WERI-Rb-1 (cell line): ENCODE measurements around the gene ADAMTS12.

Source experiments
- DNase-seq: peaks from one replicate; pipeline ENCODE4 v3.0.0-alpha.2; 2020
- H3K27ac ChIP-seq: fragments of 250-450 bp; sonication (Bioruptor Pico); 2 replicates; pipeline ENCODE4 v1.5.1; 2020; ENCODE audit warnings: mild to moderate bottlenecking, moderate library complexity
- H3K27me3 ChIP-seq: fragments of 250-450 bp; sonication (Bioruptor Pico); 2 replicates; pipeline ENCODE4 v1.5.1; 2021; ENCODE audit warnings: mild to moderate bottlenecking, low read depth, moderate library complexity; ENCODE audit not compliant: insufficient read depth, severe bottlenecking
- H3K36me3 ChIP-seq: fragments of 250-450 bp; sonication (Bioruptor Pico); 2 replicates; pipeline ENCODE4 v1.5.1; 2020; ENCODE audit warnings: mild to moderate bottlenecking, moderate library complexity
- H3K4me3 ChIP-seq: 2 replicates; pipeline ENCODE4 v1.5.1; 2011; ENCODE audit warnings: low read depth, mild to moderate bottlenecking, control low read depth, low read length
- H3K9me3 ChIP-seq: fragments of 250-450 bp; sonication (Bioruptor Pico); 2 replicates; pipeline ENCODE4 v1.5.1; 2021; ENCODE audit warnings: mild to moderate bottlenecking, moderate library complexity; ENCODE audit not compliant: severe bottlenecking
- TF ChIP-seq, protein P1 (sequence below): IDR thresholded peaks from 2 replicates; pipeline ENCODE4 v1.5.1; 2011; ENCODE audit warnings: low read depth, mild to moderate bottlenecking, control low read depth, inconsistent platforms, low read length

The ADAMTS12 gene

DNA sequence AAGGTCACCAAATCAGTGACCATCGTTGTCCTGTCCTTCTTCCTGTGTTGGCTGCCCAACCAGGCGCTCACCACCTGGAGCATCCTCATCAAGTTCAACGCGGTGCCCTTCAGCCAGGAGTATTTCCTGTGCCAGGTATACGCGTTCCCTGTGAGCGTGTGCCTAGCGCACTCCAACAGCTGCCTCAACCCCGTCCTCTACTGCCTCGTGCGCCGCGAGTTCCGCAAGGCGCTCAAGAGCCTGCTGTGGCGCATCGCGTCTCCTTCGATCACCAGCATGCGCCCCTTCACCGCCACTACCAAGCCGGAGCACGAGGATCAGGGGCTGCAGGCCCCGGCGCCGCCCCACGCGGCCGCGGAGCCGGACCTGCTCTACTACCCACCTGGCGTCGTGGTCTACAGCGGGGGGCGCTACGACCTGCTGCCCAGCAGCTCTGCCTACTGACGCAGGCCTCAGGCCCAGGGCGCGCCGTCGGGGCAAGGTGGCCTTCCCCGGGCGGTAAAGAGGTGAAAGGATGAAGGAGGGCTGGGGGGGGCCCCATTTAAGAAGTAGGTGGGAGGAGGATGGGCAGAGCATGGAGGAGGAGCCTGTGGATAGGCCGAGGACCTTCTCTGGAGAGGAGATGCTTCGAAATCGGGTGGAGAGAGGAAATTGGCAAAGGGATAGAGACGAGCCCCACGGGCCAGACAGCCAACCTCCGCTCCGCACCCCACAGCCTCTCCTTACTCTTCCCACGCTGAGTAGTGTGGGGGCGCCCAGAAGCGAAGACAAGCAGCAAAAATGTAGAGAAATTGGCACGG, 46.1 kb upstream of the ADAMTS12 start:
- no peak for DNase-seq
- Histone ChIP-seq H3K9me3 (peaks cover 14% of the 10 kb centered on the region), H3K27ac (no peak overlapping the region), H3K4me3 (no peak overlapping the region), H3K36me3 (no peaks in the 10 kb centered on the region), H3K27me3 (peaks cover 97% of the 10 kb centered on the region)
- TF ChIP-seq, protein P1, sequence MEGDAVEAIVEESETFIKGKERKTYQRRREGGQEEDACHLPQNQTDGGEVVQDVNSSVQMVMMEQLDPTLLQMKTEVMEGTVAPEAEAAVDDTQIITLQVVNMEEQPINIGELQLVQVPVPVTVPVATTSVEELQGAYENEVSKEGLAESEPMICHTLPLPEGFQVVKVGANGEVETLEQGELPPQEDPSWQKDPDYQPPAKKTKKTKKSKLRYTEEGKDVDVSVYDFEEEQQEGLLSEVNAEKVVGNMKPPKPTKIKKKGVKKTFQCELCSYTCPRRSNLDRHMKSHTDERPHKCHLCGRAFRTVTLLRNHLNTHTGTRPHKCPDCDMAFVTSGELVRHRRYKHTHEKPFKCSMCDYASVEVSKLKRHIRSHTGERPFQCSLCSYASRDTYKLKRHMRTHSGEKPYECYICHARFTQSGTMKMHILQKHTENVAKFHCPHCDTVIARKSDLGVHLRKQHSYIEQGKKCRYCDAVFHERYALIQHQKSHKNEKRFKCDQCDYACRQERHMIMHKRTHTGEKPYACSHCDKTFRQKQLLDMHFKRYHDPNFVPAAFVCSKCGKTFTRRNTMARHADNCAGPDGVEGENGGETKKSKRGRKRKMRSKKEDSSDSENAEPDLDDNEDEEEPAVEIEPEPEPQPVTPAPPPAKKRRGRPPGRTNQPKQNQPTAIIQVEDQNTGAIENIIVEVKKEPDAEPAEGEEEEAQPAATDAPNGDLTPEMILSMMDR = no peak

DNA sequence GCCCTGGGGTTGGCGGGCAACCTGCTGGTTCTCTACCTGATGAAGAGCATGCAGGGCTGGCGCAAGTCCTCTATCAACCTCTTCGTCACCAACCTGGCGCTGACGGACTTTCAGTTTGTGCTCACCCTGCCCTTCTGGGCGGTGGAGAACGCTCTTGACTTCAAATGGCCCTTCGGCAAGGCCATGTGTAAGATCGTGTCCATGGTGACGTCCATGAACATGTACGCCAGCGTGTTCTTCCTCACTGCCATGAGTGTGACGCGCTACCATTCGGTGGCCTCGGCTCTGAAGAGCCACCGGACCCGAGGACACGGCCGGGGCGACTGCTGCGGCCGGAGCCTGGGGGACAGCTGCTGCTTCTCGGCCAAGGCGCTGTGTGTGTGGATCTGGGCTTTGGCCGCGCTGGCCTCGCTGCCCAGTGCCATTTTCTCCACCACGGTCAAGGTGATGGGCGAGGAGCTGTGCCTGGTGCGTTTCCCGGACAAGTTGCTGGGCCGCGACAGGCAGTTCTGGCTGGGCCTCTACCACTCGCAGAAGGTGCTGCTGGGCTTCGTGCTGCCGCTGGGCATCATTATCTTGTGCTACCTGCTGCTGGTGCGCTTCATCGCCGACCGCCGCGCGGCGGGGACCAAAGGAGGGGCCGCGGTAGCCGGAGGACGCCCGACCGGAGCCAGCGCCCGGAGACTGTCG, 45.4 kb upstream of the ADAMTS12 start:
- Histone ChIP-seq H3K36me3 (no peaks in the 10 kb centered on the region), H3K9me3 (peaks cover 14% of the 10 kb centered on the region), H3K4me3 (peak overlapping the region; percentile 59), H3K27ac (no peak overlapping the region), H3K27me3 (peaks cover 97% of the 10 kb centered on the region)
- DNase-seq = no peak
- TF ChIP-seq, protein P1 = no peak

DNA sequence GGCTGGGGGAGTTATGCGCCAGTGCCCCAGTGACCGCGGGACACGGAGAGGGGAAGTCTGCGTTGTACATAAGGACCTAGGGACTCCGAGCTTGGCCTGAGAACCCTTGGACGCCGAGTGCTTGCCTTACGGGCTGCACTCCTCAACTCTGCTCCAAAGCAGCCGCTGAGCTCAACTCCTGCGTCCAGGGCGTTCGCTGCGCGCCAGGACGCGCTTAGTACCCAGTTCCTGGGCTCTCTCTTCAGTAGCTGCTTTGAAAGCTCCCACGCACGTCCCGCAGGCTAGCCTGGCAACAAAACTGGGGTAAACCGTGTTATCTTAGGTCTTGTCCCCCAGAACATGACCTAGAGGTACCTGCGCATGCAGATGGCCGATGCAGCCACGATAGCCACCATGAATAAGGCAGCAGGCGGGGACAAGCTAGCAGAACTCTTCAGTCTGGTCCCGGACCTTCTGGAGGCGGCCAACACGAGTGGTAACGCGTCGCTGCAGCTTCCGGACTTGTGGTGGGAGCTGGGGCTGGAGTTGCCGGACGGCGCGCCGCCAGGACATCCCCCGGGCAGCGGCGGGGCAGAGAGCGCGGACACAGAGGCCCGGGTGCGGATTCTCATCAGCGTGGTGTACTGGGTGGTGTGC, 44.7 kb upstream of the ADAMTS12 start, which contains the start of gene RXFP3:
TSS of gene RXFP3 (plus strand) at position 6 of the 636 bp plus-strand sequence. CDS start at position 361, 355 bp downstream.
- H3K36me3 ChIP-seq = no peaks in the 10 kb centered on the region
- H3K27ac ChIP-seq = no peak within 1 kb of the TSS
- H3K4me3 ChIP-seq = peak within 1 kb of the TSS; percentile 59
- peaks cover 14% of the 10 kb centered on the region for H3K9me3 ChIP-seq
- TF ChIP-seq, protein P1 = no peak
- DNase-seq = no peak
- H3K27me3 ChIP-seq = peaks cover 97% of the 10 kb centered on the region

DNA sequence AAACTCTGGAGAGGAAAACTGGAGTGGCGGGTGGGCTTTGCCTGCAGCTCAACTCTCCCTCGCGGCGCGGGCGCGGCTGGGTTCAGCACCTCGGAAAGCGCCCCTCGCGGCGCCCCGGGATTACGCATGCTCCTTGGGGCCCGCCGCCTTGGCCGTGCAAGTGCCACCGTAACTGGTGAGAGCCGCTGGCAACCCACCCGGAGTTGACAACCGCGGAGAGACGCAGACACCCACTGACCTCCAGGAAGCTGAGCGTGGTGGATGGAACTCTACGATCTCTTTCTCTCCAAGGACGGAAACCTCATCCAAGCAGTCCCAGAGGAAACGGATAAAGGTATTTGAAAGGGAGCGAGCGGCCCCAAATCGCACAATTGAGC, 44.2 kb upstream of the ADAMTS12 start:
- peak overlapping the region; percentile 59 for H3K4me3 ChIP-seq
- H3K27ac ChIP-seq = no peak overlapping the region
- peaks cover 97% of the 10 kb centered on the region for H3K27me3 ChIP-seq
- peak; percentile 73 for DNase-seq
- no peaks in the 10 kb centered on the region for H3K36me3 ChIP-seq
- peaks cover 14% of the 10 kb centered on the region for H3K9me3 ChIP-seq
- TF ChIP-seq, protein P1 = peak; percentile 61

DNA sequence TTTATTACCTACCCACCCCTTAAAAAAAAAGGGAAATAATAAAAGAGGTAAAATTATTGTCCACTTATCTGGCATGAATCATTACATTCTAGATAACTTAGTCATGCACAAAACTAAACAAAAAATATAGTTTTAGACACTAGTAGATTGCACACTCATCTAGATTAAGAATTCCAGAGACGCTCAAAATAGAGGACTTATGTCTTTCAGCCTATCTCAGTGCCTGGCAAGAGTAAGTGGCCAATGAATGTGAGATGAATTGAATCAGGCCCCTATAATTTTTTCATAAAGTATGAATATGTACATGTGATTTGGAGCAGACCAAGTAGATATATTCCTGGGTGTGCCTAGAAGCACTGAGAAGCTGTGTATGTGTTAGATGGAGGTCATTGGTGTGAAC, 42.4 kb upstream of the ADAMTS12 start:
- Histone ChIP-seq H3K9me3 (peaks cover 14% of the 10 kb centered on the region), H3K36me3 (no peaks in the 10 kb centered on the region), H3K27ac (no peak overlapping the region), H3K27me3 (peaks cover 99% of the 10 kb centered on the region), H3K4me3 (no peak overlapping the region)
- TF ChIP-seq, protein P1 = no peak
- DNase-seq = no peak
